ENCODE measurements around the gene CDS2. TPM values are rescaled to one million over a fixed set of nuclear protein-coding genes. Genes with fewer than 3 reads are reported as not detected.
A peak's percentile ranks its signal among the peaks of the same experiment; 100 is the strongest.

The CDS2 gene
- total and polyA plus RNA-seq, 2 of the 13 experiments (the other 11 are each of a cell fraction or from before 2014, with no cell fraction given): 81.3 to 153 TPM

GRCh38 chr20:5078399-5078958 is 48.3 kb upstream of the CDS2 start (continued):
- TF ChIP-seq ZGPAT (CRISPR knock-in tag; IDR thresholded peaks at IDR 0.05): peak; percentile 39; the same call in 1 of the 2 replicates
- peak; percentile 67 for TF ChIP-seq ZNF501 (CRISPR knock-in tag; IDR thresholded peaks at IDR 0.05)
- TF ChIP-seq ZBTB1 (CRISPR knock-in tag; IDR thresholded peaks at IDR 0.05; ENCODE audit: borderline replicate concordance): no peak
- no peak for TF ChIP-seq GABPA (IDR thresholded peaks at IDR 0.05; ENCODE audit: low read depth, low read length)
- TF ChIP-seq GABPA (CRISPR knock-in tag; IDR thresholded peaks at IDR 0.05; ENCODE audit: low read depth): no peak
- no peak for TF ChIP-seq ZNF766 (CRISPR knock-in tag; IDR thresholded peaks at IDR 0.05; ENCODE audit: borderline replicate concordance)
- no peak for TF ChIP-seq MXI1 (IDR thresholded peaks at IDR 0.05; ENCODE audit: borderline replicate concordance, low read depth, low read length)
- no peak for TF ChIP-seq ZNF839 (CRISPR knock-in tag; IDR thresholded peaks at IDR 0.05; ENCODE audit: borderline replicate concordance)
- TF ChIP-seq, protein P1, sequence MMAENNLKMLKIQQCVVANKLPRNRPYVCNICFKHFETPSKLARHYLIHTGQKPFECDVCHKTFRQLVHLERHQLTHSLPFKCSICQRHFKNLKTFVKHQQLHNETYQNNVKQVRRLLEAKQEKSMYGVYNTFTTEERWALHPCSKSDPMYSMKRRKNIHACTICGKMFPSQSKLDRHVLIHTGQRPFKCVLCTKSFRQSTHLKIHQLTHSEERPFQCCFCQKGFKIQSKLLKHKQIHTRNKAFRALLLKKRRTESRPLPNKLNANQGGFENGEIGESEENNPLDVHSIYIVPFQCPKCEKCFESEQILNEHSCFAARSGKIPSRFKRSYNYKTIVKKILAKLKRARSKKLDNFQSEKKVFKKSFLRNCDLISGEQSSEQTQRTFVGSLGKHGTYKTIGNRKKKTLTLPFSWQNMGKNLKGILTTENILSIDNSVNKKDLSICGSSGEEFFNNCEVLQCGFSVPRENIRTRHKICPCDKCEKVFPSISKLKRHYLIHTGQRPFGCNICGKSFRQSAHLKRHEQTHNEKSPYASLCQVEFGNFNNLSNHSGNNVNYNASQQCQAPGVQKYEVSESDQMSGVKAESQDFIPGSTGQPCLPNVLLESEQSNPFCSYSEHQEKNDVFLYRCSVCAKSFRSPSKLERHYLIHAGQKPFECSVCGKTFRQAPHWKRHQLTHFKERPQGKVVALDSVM (CRISPR knock-in tag; IDR thresholded peaks at IDR 0.05): peak; percentile 99
- peak; percentile 39; the same call in 1 of the 2 replicates for TF ChIP-seq AHR (CRISPR knock-in tag; IDR thresholded peaks at IDR 0.05)
- TF ChIP-seq KLF11 (CRISPR knock-in tag; IDR thresholded peaks at IDR 0.05): no peak
- TF ChIP-seq SOX13 (IDR thresholded peaks at IDR 0.05): no peak
- peak in 1 of 2 experiments; percentile 6; a peak in 1 of 4 replicates for TF ChIP-seq SOX13 (CRISPR knock-in tag; conservative IDR thresholded peaks at IDR 0.05 in 1 of 2, IDR thresholded peaks at IDR 0.05 in 1 of 2)
- no peak for TF ChIP-seq PCBP2 (optimal IDR thresholded peaks at IDR 0.05; ENCODE audit: low read depth, low read length, poor library complexity, severe bottlenecking)
- TF ChIP-seq, protein P2, sequence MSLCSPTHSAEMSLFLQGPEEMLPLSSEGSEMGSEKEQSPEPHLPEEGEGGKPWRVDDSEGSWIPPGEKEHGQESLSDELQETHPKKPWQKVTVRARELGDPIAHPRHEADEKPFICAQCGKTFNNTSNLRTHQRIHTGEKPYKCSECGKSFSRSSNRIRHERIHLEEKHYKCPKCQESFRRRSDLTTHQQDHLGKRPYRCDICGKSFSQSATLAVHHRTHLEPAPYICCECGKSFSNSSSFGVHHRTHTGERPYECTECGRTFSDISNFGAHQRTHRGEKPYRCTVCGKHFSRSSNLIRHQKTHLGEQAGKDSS (CRISPR knock-in tag; IDR thresholded peaks at IDR 0.05; ENCODE audit: borderline replicate concordance, low read depth): no peak
- TF ChIP-seq, protein P3, sequence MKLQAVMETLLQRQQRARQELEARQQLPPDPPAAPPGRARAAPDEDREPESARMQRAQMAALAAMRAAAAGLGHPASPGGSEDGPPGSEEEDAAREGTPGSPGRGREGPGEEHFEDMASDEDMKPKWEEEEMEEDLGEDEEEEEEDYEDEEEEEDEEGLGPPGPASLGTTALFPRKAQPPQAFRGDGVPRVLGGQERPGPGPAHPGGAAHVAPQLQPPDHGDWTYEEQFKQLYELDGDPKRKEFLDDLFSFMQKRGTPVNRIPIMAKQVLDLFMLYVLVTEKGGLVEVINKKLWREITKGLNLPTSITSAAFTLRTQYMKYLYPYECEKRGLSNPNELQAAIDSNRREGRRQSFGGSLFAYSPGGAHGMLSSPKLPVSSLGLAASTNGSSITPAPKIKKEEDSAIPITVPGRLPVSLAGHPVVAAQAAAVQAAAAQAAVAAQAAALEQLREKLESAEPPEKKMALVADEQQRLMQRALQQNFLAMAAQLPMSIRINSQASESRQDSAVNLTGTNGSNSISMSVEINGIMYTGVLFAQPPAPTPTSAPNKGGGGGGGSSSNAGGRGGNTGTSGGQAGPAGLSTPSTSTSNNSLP (IDR thresholded peaks at IDR 0.05; ENCODE audit: low read depth, low read length): no peak
- TF ChIP-seq MEIS1 (CRISPR knock-in tag; IDR thresholded peaks at IDR 0.05; ENCODE audit: borderline replicate concordance): no peak
- TF ChIP-seq SRSF9 (IDR thresholded peaks at IDR 0.05; ENCODE audit: borderline replicate concordance, insufficient read depth, low read depth, low read length, poor library complexity, severe bottlenecking): no peak
- TF ChIP-seq, protein P4, sequence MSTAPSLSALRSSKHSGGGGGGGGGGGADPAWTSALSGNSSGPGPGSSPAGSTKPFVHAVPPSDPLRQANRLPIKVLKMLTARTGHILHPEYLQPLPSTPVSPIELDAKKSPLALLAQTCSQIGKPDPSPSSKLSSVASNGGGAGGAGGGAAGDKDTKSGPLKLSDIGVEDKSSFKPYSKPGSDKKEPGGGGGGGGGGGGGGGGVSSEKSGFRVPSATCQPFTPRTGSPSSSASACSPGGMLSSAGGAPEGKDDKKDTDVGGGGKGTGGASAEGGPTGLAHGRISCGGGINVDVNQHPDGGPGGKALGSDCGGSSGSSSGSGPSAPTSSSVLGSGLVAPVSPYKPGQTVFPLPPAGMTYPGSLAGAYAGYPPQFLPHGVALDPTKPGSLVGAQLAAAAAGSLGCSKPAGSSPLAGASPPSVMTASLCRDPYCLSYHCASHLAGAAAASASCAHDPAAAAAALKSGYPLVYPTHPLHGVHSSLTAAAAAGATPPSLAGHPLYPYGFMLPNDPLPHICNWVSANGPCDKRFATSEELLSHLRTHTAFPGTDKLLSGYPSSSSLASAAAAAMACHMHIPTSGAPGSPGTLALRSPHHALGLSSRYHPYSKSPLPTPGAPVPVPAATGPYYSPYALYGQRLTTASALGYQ (CRISPR knock-in tag; IDR thresholded peaks at IDR 0.05): no peak
- TF ChIP-seq, protein P5, sequence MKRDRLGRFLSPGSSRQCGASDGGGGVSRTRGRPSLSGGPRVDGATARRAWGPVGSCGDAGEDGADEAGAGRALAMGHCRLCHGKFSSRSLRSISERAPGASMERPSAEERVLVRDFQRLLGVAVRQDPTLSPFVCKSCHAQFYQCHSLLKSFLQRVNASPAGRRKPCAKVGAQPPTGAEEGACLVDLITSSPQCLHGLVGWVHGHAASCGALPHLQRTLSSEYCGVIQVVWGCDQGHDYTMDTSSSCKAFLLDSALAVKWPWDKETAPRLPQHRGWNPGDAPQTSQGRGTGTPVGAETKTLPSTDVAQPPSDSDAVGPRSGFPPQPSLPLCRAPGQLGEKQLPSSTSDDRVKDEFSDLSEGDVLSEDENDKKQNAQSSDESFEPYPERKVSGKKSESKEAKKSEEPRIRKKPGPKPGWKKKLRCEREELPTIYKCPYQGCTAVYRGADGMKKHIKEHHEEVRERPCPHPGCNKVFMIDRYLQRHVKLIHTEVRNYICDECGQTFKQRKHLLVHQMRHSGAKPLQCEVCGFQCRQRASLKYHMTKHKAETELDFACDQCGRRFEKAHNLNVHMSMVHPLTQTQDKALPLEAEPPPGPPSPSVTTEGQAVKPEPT (CRISPR knock-in tag; IDR thresholded peaks at IDR 0.05; ENCODE audit: low read depth): no peak

All from HepG2 (cell line).